Keratinocyte (primary cell): Measurements from ENCODE around the gene CLC. TPM values are rescaled to one million over a fixed set of nuclear protein-coding genes. Genes with fewer than 3 reads are reported as not detected.

ENCODE experiments used
- DNase-seq: peaks from one replicate; pipeline ENCODE4 v3.0.0-alpha.2; 2011; ENCODE audit warnings: low read depth, missing footprints, low spot score
- FAIRE-seq: peaks from 2 replicates; lab custom pipeline; 2011; peaks lifted over from hg19 to GRCh38; lab: Jason Lieb, UNC
- H2AFZ ChIP-seq: 2 replicates; pipeline ENCODE4 v1.6.0; 2012; ENCODE audit warnings: low read length, control low read depth, inconsistent platforms; ENCODE audit not compliant: control insufficient read depth
- H3K27ac ChIP-seq: 2 replicates; pipeline ENCODE4 v1.5.1; 2011; ENCODE audit warnings: low read length; ENCODE audit not compliant: control insufficient read depth, insufficient read depth
- H3K27me3 ChIP-seq: 3 replicates; pipeline ENCODE4 v1.6.0; 2011; ENCODE audit warnings: low read length; ENCODE audit not compliant: control insufficient read depth, insufficient read depth; ENCODE audit errors: extremely low read depth
- H3K36me3 ChIP-seq, 2 experiments: 2 replicates in 1 of 2; 3 replicates in 1 of 2; pipeline ENCODE4 v1.5.1; 2011; ENCODE audit warnings: low read length in 2 of 2, mild to moderate bottlenecking in 1 of 2; ENCODE audit not compliant: control insufficient read depth in 2 of 2, insufficient read depth in 2 of 2; ENCODE audit errors: extremely low read depth in 1 of 2
- H3K4me1 ChIP-seq: 3 replicates; pipeline ENCODE4 v1.5.1; 2011; ENCODE audit warnings: low read length; ENCODE audit not compliant: control insufficient read depth, insufficient read depth; ENCODE audit errors: extremely low read depth
- H3K4me2 ChIP-seq: 3 replicates; pipeline ENCODE4 v1.6.0; 2011; ENCODE audit warnings: low read depth, low read length; ENCODE audit not compliant: control insufficient read depth, insufficient read depth; ENCODE audit errors: extremely low read depth
- H3K4me3 ChIP-seq, 3 experiments: fragments of 200-600 bp in 1 of 3; sonication (generic) in 1 of 3; 2 replicates in 2 of 3; 3 replicates in 1 of 3; pipeline ENCODE4 v1.5.1; 2011 to 2016; ENCODE audit warnings: low read length in 3 of 3, mild to moderate bottlenecking in 3 of 3, control low read depth in 2 of 3, inconsistent platforms in 1 of 3, low read depth in 1 of 3, mixed read lengths in 1 of 3, mixed run types in 1 of 3, moderate library complexity in 1 of 3; ENCODE audit not compliant: control insufficient read depth in 2 of 3, insufficient read depth in 2 of 3; ENCODE audit errors: extremely low read depth in 1 of 3
- H3K79me2 ChIP-seq: 2 replicates; pipeline ENCODE4 v1.6.0; 2012; ENCODE audit warnings: low read length; ENCODE audit not compliant: control insufficient read depth, insufficient read depth
- H3K9ac ChIP-seq: 3 replicates; pipeline ENCODE4 v1.6.0; 2011; ENCODE audit warnings: low read length; ENCODE audit not compliant: control insufficient read depth, insufficient read depth; ENCODE audit errors: extremely low read depth
- H3K9me1 ChIP-seq: 3 replicates; pipeline ENCODE4 v1.6.0; 2011; ENCODE audit warnings: low read length; ENCODE audit not compliant: control insufficient read depth, insufficient read depth; ENCODE audit errors: extremely low read depth
- H3K9me3 ChIP-seq: 2 replicates; pipeline ENCODE4 v1.5.1; 2012; ENCODE audit warnings: low read depth, low read length; ENCODE audit not compliant: control insufficient read depth
- H4K20me1 ChIP-seq: 3 replicates; pipeline ENCODE4 v1.6.0; 2011; ENCODE audit warnings: low read length; ENCODE audit not compliant: control insufficient read depth, insufficient read depth; ENCODE audit errors: extremely low read depth
- EZH2 ChIP-seq: IDR thresholded peaks from one replicate; pipeline ENCODE4 v1.6.1; 2012; ENCODE audit warnings: inconsistent platforms, mild to moderate bottlenecking, low read length, moderate library complexity
- dilution Hi-C: fragments of 300-500 bp; cut with MboI; formaldehyde crosslinking; loops from one replicate; pipeline ENCODE4 v1.7.0; 2020; ENCODE audit warnings: low sequenced_read_pairs; ENCODE audit not compliant: extremely low pct_ligation_motif_present
- polyA plus RNA-seq, 5 experiments: library from polyadenylated mRNA; depleted of rRNA in 3 of 5; stranded (reverse) in 3 of 5; stranded (forward) in 1 of 5; unstranded in 1 of 5; fragments of >200 nt; gene quantifications; 1 replicate in 1 of 5; 2 replicates in 3 of 5; 3 replicates in 1 of 5; pipeline versions ENCODE4 v1.2.1 to v1.2.3, GENCODE V29; 2011 to 2012; ENCODE audit warnings: missing spikeins in 2 of 5, low read depth in 1 of 5, low replicate concordance in 1 of 5
- TF ChIP-seq, protein P1 (sequence below), 3 experiments: IDR thresholded peaks in 1 of 3; conservative IDR thresholded peaks in 1 of 3; optimal IDR thresholded peaks in 1 of 3; 2 replicates in 2 of 3; 3 replicates in 1 of 3; pipeline versions ENCODE3 to v1.5.1; 2011; ENCODE audit warnings: low read length in 3 of 3, mild to moderate bottlenecking in 3 of 3, moderate library complexity in 2 of 3, control low read depth in 1 of 3, inconsistent platforms in 1 of 3; ENCODE audit not compliant: insufficient read depth in 2 of 3; ENCODE audit errors: extremely low read depth in 1 of 3

CLC gene
- polyA plus RNA-seq, 1 donor (not counting 4 experiments of a cell fraction or from before 2014, with no cell fraction given): not detected

- Histone ChIP-seq H3K9me3 (no peaks in the 10 kb centered on the region), H3K79me2 (no peaks in the 10 kb centered on the region), H2AFZ (no peak within 1 kb of the TSS), H3K27me3 (no peaks in the 10 kb centered on the region), H3K36me3 (no peaks in the 10 kb centered on the region), H3K4me1 (no peaks in the 10 kb centered on the region), H4K20me1 (no peaks in the 10 kb centered on the region), H3K27ac (no peak within 1 kb of the TSS), H3K9ac (no peak within 1 kb of the TSS), H3K4me3 (no peak within 1 kb of the TSS), H3K4me2 (no peak within 1 kb of the TSS), H3K9me1 (no peaks in the 10 kb centered on the region)
- TF ChIP-seq, protein P1, sequence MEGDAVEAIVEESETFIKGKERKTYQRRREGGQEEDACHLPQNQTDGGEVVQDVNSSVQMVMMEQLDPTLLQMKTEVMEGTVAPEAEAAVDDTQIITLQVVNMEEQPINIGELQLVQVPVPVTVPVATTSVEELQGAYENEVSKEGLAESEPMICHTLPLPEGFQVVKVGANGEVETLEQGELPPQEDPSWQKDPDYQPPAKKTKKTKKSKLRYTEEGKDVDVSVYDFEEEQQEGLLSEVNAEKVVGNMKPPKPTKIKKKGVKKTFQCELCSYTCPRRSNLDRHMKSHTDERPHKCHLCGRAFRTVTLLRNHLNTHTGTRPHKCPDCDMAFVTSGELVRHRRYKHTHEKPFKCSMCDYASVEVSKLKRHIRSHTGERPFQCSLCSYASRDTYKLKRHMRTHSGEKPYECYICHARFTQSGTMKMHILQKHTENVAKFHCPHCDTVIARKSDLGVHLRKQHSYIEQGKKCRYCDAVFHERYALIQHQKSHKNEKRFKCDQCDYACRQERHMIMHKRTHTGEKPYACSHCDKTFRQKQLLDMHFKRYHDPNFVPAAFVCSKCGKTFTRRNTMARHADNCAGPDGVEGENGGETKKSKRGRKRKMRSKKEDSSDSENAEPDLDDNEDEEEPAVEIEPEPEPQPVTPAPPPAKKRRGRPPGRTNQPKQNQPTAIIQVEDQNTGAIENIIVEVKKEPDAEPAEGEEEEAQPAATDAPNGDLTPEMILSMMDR (optimal IDR thresholded peaks at IDR 0.05 in 1 of 3, IDR thresholded peaks at IDR 0.05 in 1 of 3, conservative IDR thresholded peaks at IDR 0.05 in 1 of 3; ENCODE audit: extremely low read depth in 1 of 3, insufficient read depth in 2 of 3, low read length in 3 of 3): no peak
- TF ChIP-seq EZH2: no peak
- DNase-seq (no peak), FAIRE-seq (no peak)
- dilution Hi-C loops: no loop called here
Observed at GRCh38 chr19:39704181-39705044, 33.4 kb downstream of the CLC start, which contains the start of gene LGALS14. LGALS14 (plus strand) TSS chr19:39704481; CDS start chr19:39704529, 48 bp downstream.

DNA sequence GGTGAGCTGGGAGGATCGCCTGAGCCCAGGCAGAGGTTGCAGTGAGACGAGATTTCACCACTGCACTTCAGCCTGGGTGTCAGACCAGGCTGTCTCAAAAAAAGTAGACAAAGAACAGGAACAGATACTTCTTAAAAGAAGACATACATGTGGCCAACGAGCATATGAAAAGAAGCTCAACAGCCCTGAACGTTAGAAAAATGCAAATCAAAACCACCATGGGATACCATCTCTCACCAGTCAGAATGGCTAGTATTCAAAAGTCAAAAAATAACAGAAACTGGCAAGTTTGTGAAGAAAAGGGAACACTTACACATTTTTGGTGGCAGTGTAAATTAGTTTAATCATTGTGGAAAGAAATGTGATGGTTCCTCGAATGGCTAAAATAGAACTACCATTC lies 36.5 kb downstream of the CLC start:
- no peaks in the 10 kb centered on the region for H3K9me3 ChIP-seq
- no peaks in the 10 kb centered on the region for H3K4me1 ChIP-seq
- no peak overlapping the region for H3K9ac ChIP-seq
- no peaks in the 10 kb centered on the region for H3K36me3 ChIP-seq
- no peak overlapping the region for H2AFZ ChIP-seq
- no peak for TF ChIP-seq EZH2
- TF ChIP-seq, protein P1 (optimal IDR thresholded peaks at IDR 0.05 in 1 of 3, IDR thresholded peaks at IDR 0.05 in 1 of 3, conservative IDR thresholded peaks at IDR 0.05 in 1 of 3; ENCODE audit: extremely low read depth in 1 of 3, insufficient read depth in 2 of 3, low read length in 3 of 3): no peak
- DNase-seq (no peak), FAIRE-seq (no peak)
- no peaks in the 10 kb centered on the region for H3K9me1 ChIP-seq
- dilution Hi-C loops: no loop called here
- H3K4me2 ChIP-seq: no peak overlapping the region
- H3K79me2 ChIP-seq: no peaks in the 10 kb centered on the region
- no peak overlapping the region for H3K27ac ChIP-seq
- no peaks in the 10 kb centered on the region for H3K27me3 ChIP-seq
- H3K4me3 ChIP-seq: no peak overlapping the region
- no peaks in the 10 kb centered on the region for H4K20me1 ChIP-seq
